ENCODE data around the gene GLRA2.

The GLRA2 gene

GRCh38 chrX:14729058-14729457 lies 199.7 kb downstream of the GLRA2 start:
- no peak overlapping the region for H3K4me2 ChIP-seq (ENCODE audit: insufficient read depth, low read length)
- no peak overlapping the region for H3K9ac ChIP-seq (ENCODE audit: low read depth, low read length)
- H2AFZ ChIP-seq (ENCODE audit: low read depth, low read length) = no peak overlapping the region
- no peak overlapping the region for H3K27ac ChIP-seq (ENCODE audit: low read length)
- no peaks in the 10 kb centered on the region for H3K4me1 ChIP-seq (ENCODE audit: insufficient read depth, low read length)
- no peaks in the 10 kb centered on the region for H4K20me1 ChIP-seq (ENCODE audit: insufficient read depth, low read length)
- ATAC-seq (ENCODE audit: insufficient read depth, low read depth) (no peak), DNase-seq (no peak)
- H3K27me3 ChIP-seq (ENCODE audit: insufficient read depth, low read length, poor library complexity) = no peaks in the 10 kb centered on the region
- H3K36me3 ChIP-seq (ENCODE audit: insufficient read depth, low read length) = no peaks in the 10 kb centered on the region
- TF ChIP-seq CTCF (IDR thresholded peaks at IDR 0.05; ENCODE audit: borderline replicate concordance, extremely low read depth, low read length, poor library complexity, severe bottlenecking) = no peak
- TF ChIP-seq EZH2 (IDR thresholded peaks at IDR 0.05; ENCODE audit: borderline replicate concordance, low read depth, low read length, severe bottlenecking) = no peak
- H3K79me2 ChIP-seq (ENCODE audit: insufficient read depth, low read length) = no peaks in the 10 kb centered on the region
- H3K4me3 ChIP-seq (ENCODE audit: low read depth in 1 of 2, low read length in 2 of 2) = no peak overlapping the region
- H3K9me3 ChIP-seq (ENCODE audit: insufficient read depth, low read length, severe bottlenecking) = no peaks in the 10 kb centered on the region

GRCh38 chrX:14738643-14739042 lies 209.3 kb downstream of the GLRA2 start:
- Histone ChIP-seq H2AFZ (ENCODE audit: low read depth, low read length) (no peak overlapping the region), H3K4me2 (ENCODE audit: insufficient read depth, low read length) (no peak overlapping the region), H3K9me3 (ENCODE audit: insufficient read depth, low read length, severe bottlenecking) (no peaks in the 10 kb centered on the region), H3K36me3 (ENCODE audit: insufficient read depth, low read length) (no peaks in the 10 kb centered on the region), H3K4me1 (ENCODE audit: insufficient read depth, low read length) (no peaks in the 10 kb centered on the region), H3K4me3 (ENCODE audit: low read depth in 1 of 2, low read length in 2 of 2) (no peak overlapping the region), H3K9ac (ENCODE audit: low read depth, low read length) (no peak overlapping the region), H3K27ac (ENCODE audit: low read length) (no peak overlapping the region), H3K27me3 (ENCODE audit: insufficient read depth, low read length, poor library complexity) (no peaks in the 10 kb centered on the region), H4K20me1 (ENCODE audit: insufficient read depth, low read length) (no peaks in the 10 kb centered on the region), H3K79me2 (ENCODE audit: insufficient read depth, low read length) (no peaks in the 10 kb centered on the region)
- DNase-seq (no peak), ATAC-seq (ENCODE audit: insufficient read depth, low read depth) (no peak)
- TF ChIP-seq CTCF (IDR thresholded peaks at IDR 0.05; ENCODE audit: borderline replicate concordance, extremely low read depth, low read length, poor library complexity, severe bottlenecking) (no peak), EZH2 (IDR thresholded peaks at IDR 0.05; ENCODE audit: borderline replicate concordance, low read depth, low read length, severe bottlenecking) (no peak)

- H4K20me1 ChIP-seq (ENCODE audit: insufficient read depth, low read length) = no peaks in the 10 kb centered on the region
- H3K27ac ChIP-seq (ENCODE audit: low read length) = no peak overlapping the region
- H3K27me3 ChIP-seq (ENCODE audit: insufficient read depth, low read length, poor library complexity) = no peaks in the 10 kb centered on the region
- no peak overlapping the region for H3K4me2 ChIP-seq (ENCODE audit: insufficient read depth, low read length)
- TF ChIP-seq CTCF (IDR thresholded peaks at IDR 0.05; ENCODE audit: borderline replicate concordance, extremely low read depth, low read length, poor library complexity, severe bottlenecking) (no peak), EZH2 (IDR thresholded peaks at IDR 0.05; ENCODE audit: borderline replicate concordance, low read depth, low read length, severe bottlenecking) (no peak)
- ATAC-seq (ENCODE audit: insufficient read depth, low read depth) (no peak), DNase-seq (no peak)
- no peaks in the 10 kb centered on the region for H3K36me3 ChIP-seq (ENCODE audit: insufficient read depth, low read length)
- H3K4me1 ChIP-seq (ENCODE audit: insufficient read depth, low read length) = no peaks in the 10 kb centered on the region
- no peaks in the 10 kb centered on the region for H3K9me3 ChIP-seq (ENCODE audit: insufficient read depth, low read length, severe bottlenecking)
- no peak overlapping the region for H2AFZ ChIP-seq (ENCODE audit: low read depth, low read length)
- H3K9ac ChIP-seq (ENCODE audit: low read depth, low read length) = no peak overlapping the region
- no peak overlapping the region for H3K4me3 ChIP-seq (ENCODE audit: low read depth in 1 of 2, low read length in 2 of 2)
- no peaks in the 10 kb centered on the region for H3K79me2 ChIP-seq (ENCODE audit: insufficient read depth, low read length)
These were observed 224.1 kb downstream of the GLRA2 start for GRCh38 chrX:14753441-14753840.

- Histone ChIP-seq H4K20me1 (ENCODE audit: insufficient read depth, low read length) (no peaks in the 10 kb centered on the region), H3K9ac (ENCODE audit: low read depth, low read length) (no peak overlapping the region), H3K4me1 (ENCODE audit: insufficient read depth, low read length) (no peaks in the 10 kb centered on the region), H3K27ac (ENCODE audit: low read length) (no peak overlapping the region), H3K36me3 (ENCODE audit: insufficient read depth, low read length) (no peaks in the 10 kb centered on the region), H3K79me2 (ENCODE audit: insufficient read depth, low read length) (no peaks in the 10 kb centered on the region), H3K27me3 (ENCODE audit: insufficient read depth, low read length, poor library complexity) (no peaks in the 10 kb centered on the region), H3K9me3 (ENCODE audit: insufficient read depth, low read length, severe bottlenecking) (no peaks in the 10 kb centered on the region), H3K4me3 (ENCODE audit: low read depth in 1 of 2, low read length in 2 of 2) (no peak overlapping the region), H3K4me2 (ENCODE audit: insufficient read depth, low read length) (no peak overlapping the region), H2AFZ (ENCODE audit: low read depth, low read length) (no peak overlapping the region)
- no peak for DNase-seq
- TF ChIP-seq CTCF (IDR thresholded peaks at IDR 0.05; ENCODE audit: borderline replicate concordance, extremely low read depth, low read length, poor library complexity, severe bottlenecking) = no peak
- TF ChIP-seq EZH2 (IDR thresholded peaks at IDR 0.05; ENCODE audit: borderline replicate concordance, low read depth, low read length, severe bottlenecking) = no peak
- ATAC-seq (ENCODE audit: insufficient read depth, low read depth) = no peak
These were observed 228.7 kb downstream of the GLRA2 start for GRCh38 chrX:14758029-14758491.
